NCI-H345 treated with DMSO at 0.1 percent for 48 hours (cell line): ENCODE measurements around the gene ANKIB1.
"Not testable (repeated sequence)": the region's sequence is repeated elsewhere in the genome, so short reads cannot be mapped to it uniquely, and the experiment has no call there.

Experiments used
- DNase-seq: peaks from one replicate; lab custom pipeline; 2025; ENCODE audit not compliant: unreplicated experiment; lab: John Stamatoyannopoulos, UW

Gene ANKIB1, protein sequence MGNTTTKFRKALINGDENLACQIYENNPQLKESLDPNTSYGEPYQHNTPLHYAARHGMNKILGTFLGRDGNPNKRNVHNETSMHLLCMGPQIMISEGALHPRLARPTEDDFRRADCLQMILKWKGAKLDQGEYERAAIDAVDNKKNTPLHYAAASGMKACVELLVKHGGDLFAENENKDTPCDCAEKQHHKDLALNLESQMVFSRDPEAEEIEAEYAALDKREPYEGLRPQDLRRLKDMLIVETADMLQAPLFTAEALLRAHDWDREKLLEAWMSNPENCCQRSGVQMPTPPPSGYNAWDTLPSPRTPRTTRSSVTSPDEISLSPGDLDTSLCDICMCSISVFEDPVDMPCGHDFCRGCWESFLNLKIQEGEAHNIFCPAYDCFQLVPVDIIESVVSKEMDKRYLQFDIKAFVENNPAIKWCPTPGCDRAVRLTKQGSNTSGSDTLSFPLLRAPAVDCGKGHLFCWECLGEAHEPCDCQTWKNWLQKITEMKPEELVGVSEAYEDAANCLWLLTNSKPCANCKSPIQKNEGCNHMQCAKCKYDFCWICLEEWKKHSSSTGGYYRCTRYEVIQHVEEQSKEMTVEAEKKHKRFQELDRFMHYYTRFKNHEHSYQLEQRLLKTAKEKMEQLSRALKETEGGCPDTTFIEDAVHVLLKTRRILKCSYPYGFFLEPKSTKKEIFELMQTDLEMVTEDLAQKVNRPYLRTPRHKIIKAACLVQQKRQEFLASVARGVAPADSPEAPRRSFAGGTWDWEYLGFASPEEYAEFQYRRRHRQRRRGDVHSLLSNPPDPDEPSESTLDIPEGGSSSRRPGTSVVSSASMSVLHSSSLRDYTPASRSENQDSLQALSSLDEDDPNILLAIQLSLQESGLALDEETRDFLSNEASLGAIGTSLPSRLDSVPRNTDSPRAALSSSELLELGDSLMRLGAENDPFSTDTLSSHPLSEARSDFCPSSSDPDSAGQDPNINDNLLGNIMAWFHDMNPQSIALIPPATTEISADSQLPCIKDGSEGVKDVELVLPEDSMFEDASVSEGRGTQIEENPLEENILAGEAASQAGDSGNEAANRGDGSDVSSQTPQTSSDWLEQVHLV

GRCh38 chr7:92245487-92246359 is at the start of gene ANKIB1, which contains the start of gene KRIT1:
ANKIB1 (plus strand) TSS chr7:92245974; CDS start chr7:92294979, 49,005 bp downstream.
KRIT1 (minus strand) TSS chr7:92245914; CDS start chr7:92242135, 3,779 bp downstream.
- DNase-seq, result peak; percentile 85

- DNase-seq, result no peak
Measured at GRCh38 chr7:92200791-92201190, 45.0 kb upstream of the ANKIB1 start.

DNA sequence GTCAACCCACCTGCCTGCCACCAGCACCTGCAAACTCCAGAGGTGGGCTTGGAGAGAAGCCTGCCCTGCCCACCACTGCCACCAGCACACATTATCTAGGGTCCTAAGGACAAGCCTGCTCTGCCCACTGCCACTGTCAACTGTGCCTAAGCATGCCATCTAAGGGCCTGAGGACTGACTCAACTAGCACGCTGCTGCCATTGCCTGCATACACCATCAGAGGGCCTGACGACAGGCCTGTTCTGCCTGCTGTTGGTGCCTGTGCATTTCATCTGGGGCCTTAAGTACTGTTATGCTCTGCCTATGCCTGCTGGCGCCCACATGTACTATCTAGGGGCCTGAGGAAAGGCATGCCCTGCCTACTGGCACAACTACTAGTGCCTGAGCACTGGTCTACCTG is 39.8 kb upstream of the ANKIB1 start:
- DNase-seq, result no peak

DNA sequence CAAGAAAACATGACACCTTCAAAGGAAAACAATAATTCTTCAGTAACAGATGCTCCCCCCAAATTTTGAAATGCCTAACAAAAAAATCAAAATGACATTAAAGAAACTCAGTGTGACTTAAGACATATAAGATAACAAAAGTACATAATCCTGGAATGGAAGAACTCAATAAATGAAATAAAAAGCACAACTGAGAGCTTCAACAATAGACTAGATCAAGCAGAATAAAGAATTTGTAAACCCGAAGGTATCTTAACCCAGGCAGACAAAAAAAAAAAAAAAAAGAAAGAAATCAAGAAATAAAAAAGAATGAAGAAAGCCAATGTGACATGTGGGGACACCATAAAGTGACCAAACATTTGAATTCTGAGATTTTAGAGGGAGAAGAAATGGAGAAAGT is 39.1 kb upstream of the ANKIB1 start:
- DNase-seq, result no peak

DNA sequence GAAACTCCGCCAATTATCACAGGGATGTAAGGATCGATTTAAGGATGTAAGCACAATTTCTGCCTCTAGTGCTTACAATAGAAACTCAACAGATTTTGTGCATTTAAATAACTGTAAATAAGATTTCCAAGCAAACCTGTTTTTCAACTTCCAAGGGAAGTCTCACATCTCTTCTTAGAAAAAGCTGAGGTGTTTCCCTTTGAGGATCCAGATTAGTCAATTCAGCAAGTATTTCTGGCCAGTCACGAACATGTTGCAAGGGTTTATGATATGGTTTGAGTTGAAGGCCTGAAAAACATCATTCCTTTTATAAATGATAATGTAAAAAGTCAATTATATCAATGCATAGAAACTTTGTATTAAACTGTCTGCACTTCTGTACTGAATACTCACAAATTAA is 24.0 kb upstream of the ANKIB1 start:
- no peak for DNase-seq

DNA sequence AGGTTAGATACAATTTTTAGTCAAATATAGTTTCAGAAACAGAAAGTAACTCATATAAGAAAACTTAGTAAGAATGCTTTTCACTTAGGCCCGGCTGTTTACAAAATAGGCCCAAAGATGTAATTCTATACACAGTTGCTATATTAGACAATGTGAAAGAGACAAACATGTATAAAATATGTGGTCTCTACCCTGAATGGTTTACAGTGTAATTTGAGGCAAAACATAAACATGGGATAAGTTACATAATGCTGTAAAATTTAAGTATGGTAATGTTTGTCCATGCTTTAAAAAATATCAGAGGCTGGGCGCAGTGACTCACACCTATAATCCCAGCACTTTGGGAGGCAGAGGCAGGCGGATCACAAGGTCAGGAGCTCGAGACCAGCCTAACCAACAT is 18.8 kb upstream of the ANKIB1 start:
- DNase-seq, result no peak

DNA sequence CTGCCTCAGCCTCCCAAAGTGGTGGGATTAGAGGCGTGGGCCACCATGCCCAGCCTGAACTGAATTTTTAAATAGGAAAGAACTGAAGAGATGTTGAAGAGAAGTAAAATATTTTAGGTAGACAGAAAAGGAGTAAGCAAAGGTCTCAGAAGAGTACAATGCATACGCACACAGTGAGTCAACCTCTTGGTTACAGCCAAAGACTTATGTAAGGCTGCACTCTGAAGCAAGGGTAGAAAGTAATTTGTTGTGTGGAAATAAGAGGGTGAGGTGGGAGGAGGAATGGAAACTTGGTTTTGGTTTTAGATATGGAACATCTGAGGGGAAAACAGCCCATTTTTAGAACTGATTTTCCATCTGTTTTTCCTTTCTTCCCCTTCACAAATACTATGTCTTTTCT is 17.7 kb upstream of the ANKIB1 start:
- no peak for DNase-seq

DNA sequence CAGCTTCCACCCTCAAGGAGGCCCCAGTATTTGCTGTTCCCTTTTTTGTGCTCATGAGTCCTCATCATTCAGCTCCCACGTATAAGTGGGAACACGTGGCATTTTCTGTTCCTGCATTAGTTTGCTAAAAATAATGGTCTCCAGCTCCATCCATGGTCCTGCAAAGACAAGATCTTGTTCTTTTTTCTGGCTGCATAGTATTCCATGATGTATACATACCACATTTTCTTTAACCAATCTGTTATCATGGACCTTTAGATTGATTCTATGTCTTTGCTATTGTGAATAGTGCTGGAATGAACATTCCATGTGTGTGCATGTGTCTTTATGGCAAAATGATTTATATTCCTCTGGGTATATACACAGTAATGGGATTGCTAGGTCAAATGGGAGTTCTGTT is 17.0 kb upstream of the ANKIB1 start:
- no peak for DNase-seq

- DNase-seq, result no peak
Measured at GRCh38 chr7:92230547-92230946, 15.2 kb upstream of the ANKIB1 start.

DNA sequence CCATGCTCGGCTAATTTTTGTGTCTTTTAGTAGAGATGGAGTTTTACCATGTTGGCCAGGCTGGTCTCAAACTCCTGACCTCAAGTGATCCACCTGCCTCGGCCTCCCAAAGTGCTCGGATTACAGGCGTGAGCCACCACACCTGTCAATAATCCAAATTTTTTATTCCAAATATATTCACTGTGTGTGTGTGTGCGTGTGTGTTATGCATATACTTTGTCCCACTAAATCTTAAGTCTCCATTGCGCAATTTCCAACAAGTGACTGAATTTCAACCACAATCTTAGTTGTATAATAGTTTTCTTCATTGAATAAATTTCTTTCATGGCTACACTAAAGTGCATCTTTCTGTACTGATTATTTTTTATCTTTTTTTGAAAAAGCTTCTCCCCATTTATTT is 2.8 kb upstream of the ANKIB1 start:
- no peak for DNase-seq

- DNase-seq, result no peak
Measured at GRCh38 chr7:92244808-92245486, 827 bp upstream of the ANKIB1 start.

DNA sequence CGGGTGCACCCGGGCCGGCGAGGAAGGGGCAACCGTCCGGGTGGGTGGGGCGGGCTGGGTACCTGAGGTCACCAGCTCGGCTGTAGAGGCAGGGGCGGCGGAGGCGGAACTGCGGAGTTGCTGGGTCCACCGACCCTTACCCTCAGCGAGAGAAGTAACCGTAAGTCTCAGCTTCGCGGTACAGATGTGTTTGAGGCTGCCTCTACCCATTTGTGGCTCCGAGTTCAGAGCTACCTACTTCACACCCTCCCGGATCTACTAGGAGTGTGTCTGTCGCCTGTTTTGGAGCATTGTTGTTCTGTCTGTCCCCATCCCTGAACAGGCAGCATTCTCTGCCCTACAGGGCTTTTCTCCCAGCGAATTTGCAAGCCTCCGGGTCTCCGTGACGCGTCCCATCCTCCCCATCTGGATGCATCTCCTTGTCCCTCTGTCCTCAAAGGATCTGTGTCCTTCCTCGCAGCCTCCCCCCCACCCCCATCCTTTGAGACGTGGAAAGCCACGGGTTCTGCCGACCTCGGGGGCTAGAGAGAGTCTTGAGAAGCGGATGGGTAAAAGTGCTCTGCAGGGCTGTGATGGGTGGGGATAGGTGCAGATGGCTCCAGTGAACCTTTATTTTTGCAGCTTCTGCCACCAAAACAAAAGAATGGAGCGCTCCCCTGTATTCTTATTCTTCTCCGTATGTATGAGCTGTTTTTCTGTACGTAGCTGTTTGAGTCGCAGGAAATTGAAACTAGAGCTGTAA is 757 bp downstream of the ANKIB1 start:
- DNase-seq, result no peak

DNA sequence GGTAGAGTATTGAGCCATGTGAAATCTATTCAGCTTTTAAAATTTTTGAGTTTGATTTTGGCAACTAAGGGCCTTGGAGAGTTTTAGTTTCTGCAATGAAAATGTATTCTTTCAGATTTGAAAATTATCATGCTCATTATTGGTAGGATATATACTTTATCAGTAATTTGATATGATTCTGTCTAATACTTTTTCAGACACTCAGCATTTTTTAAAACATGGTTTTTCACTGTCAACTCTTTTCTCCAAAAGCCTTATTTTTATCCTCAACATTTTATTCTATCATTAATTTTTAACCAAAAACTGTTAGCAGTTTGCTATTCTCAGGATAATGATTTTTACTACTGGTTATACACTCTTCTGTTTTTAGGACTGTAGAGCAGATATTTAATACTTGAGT is 4.8 kb downstream of the ANKIB1 start:
- DNase-seq, result no peak

GRCh38 chr7:92251181-92251580 is 5.4 kb downstream of the ANKIB1 start:
- DNase-seq, result no peak

GRCh38 chr7:92253251-92253650 is 7.5 kb downstream of the ANKIB1 start:
- DNase-seq, result no peak

GRCh38 chr7:92254800-92255199 is 9.0 kb downstream of the ANKIB1 start:
- DNase-seq, result not testable (repeated sequence)

- DNase-seq, result no peak
Measured at GRCh38 chr7:92255308-92255707, 9.5 kb downstream of the ANKIB1 start.

- DNase-seq, result no peak
Measured at GRCh38 chr7:92259062-92259461, 13.3 kb downstream of the ANKIB1 start.

DNA sequence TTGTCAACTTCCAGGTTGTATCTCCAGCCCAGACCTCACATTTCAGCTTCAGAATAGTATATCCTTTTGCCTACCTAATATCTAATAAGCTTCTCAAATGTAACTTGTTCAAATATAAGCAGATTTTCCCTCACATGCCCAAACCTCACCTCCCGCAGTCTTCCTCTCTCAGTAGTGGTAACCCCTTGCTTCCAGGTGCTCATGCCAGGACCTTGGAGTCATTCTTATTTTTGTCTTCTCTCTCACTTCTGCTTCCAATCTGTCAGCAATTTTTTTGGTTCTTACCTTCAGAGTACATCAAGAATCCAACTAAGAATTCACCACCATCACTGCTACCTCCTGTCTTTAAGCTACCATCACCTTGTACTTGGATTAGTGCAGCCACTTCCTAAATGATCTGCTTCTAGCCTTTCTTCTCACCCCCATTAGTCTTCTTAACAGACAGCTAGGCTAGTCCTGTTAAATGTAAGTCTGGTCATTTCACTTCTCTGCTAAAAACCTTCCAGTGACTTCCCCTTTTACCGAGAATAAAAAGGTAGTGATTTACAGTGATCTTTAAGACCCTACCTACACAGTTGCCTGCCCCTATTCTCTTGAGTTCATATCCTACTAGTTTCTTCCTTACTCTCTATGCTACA is 14.0 kb downstream of the ANKIB1 start:
- DNase-seq, result no peak
